Pulmonary artery endothelial cell (primary cell): ENCODE data around the gene SMIM36. TPM values are rescaled to one million over a fixed set of nuclear protein-coding genes. Genes with fewer than 3 reads are reported as not detected.
"Not testable (repeated sequence)": the region's sequence is repeated elsewhere in the genome, so short reads cannot be mapped to it uniquely, and the experiment has no call there.

ENCODE experiments used
- DNase-seq: peaks from one replicate; pipeline ENCODE4 v3.0.0-alpha.2; 2011; ENCODE audit warnings: low read depth, low spot score
- total RNA-seq: library from RNA; depleted of rRNA; stranded (reverse); fragments of >200 nt; gene quantifications from 2 replicates; pipeline ENCODE4 v1.2.3, GENCODE V29; 2014

The SMIM36 gene
- total RNA-seq, 1 donor from 2014 or later: not detected

DNA sequence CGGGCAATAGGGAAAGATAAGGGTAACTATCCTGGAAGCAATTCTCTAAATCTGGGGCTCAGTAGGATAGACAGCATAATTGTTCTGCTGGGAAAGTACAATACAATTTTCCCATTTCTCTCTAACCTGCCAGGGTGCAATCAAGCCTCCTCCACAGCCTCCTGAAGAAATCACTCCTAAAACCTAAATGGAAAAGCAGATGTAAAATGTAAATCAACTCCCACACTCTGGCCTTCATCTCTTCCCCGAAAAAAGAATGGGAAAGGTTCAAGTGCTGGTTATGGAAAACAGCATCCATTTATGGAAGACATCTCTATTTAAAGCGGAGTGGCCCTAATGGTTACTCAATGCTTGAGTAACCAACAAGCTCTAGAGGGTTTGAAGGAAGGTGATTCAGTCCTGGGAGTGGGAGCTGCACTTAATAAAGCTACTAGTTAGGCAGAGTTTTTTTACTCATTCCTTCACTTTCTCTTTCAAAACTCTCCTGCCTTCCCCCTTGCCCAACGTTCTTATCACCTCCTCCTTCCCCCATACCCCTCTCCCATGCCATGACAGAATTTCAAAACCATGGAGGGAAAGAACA, 94.7 kb downstream of the SMIM36 start:
- DNase-seq: no peak

DNA sequence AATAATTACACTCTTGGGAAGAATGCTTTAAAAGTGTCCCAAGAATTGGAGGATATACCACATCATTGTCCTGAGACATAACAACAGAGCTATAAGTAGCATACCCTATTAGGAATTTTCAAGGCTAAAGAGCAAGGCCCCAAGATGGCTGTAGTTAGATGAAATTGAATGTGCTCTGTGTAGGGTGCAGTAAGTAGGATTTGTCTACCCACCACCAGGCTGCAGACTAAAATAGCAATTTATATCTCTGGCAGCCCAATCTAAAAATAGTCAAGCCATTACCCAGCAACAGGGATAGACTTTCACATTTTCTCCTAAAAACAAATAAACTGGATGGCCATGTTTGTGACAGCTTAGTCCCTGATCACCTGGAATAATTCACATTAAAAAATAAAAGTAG, 95.3 kb downstream of the SMIM36 start:
- no peak for DNase-seq

DNA sequence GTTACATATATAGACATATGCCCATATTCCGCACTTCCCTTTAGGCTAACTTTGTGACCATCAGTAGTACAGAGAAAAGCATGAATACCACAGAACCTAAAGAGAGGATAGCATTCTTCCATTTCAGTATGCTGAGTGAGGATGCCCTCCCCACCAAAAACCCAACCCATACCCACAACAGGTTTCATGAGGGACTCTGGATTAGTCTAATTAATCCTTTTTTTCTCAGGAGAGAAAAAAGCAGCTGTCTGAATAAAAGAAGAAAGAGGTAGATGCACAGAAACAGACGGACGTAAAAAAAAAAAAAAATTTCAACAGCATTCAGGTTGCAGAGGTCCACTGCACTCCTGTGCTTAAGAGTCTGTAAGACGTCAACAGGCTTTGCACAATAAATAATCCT, 96.3 kb downstream of the SMIM36 start:
- DNase-seq: no peak

DNA sequence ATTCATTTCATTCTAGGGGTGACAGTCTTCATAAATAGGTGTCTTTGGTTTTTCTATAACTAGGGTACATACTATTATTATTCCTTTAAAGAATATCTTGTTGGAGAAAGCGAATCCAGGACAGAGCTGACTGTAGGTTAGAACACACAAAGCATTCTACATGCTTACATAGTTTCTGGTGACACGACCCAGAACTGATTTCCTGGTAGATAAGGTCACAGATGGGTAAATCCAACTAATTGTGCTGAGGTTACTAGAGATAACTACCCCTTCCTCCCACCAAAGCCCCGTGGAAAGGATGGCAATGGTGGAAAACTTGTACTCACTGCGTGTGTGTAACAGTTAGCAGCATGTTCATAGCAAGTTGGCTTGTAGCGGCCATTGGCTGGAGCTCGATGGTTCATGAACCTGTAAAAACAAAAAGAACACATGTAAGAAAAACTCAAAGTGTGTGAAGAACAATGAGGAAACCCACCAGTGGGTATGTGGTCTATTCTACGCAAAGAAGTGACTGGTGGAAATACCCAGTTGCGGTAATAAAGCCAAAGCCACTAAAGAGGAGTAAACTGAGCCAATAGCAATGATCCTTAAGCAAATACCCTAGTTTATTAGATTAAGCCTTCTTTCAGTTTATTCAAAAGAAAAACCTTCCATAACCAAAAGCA, 97.3 kb downstream of the SMIM36 start:
- DNase-seq: no peak

DNA sequence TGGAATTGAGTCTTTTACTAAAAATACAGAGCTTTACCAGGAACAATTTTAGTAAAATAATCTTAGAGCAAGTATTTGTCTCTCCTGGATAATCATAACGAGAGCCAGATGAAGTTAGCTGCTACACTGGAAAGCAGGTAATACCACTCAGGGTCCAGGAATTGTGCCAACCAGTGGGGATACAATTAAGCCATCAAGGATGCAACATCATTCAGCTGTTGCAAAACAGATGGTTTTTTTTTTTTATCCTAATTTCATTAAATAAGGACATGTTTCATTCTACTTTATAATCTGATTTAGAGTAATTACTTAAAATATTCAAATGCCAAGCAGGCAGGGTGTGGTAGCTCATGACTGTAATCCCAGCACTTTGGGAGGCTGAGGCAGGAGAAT, 99.8 kb downstream of the SMIM36 start:
- DNase-seq: no peak

DNA sequence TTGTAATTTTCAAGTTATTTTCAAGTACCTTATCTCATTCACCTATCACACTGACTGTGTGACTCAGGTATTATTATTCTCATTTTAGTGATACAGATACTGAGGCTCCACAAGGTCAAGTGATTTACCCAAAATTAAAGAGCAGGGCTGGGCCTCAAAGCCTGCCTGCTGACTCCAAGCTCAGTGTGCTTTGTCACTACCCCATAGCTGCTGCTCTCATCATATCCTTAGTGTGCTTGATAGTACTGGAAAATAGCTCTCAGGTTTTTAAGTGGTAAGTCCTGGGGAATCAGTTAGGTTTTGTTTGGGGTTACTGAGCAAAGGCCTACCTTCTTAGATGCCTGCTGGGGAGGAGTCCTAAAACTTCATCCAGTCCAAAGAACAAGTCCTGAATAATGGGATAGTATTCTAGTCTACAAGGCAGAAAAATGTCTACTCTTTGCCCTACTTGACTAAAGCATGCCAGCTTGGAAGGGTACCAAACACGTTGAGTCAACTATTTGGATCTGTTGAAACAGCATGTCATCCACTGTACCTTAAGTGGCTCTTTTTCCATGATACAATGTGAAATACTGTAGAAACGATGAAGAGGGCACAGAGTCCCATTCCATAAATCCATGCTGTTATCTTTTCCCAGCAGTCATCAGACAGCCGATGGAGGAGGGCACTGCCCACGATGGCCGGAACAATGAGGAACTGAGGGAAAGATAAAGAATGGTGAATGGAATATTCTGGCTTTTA, 100.4 kb downstream of the SMIM36 start:
- DNase-seq: no peak

DNA sequence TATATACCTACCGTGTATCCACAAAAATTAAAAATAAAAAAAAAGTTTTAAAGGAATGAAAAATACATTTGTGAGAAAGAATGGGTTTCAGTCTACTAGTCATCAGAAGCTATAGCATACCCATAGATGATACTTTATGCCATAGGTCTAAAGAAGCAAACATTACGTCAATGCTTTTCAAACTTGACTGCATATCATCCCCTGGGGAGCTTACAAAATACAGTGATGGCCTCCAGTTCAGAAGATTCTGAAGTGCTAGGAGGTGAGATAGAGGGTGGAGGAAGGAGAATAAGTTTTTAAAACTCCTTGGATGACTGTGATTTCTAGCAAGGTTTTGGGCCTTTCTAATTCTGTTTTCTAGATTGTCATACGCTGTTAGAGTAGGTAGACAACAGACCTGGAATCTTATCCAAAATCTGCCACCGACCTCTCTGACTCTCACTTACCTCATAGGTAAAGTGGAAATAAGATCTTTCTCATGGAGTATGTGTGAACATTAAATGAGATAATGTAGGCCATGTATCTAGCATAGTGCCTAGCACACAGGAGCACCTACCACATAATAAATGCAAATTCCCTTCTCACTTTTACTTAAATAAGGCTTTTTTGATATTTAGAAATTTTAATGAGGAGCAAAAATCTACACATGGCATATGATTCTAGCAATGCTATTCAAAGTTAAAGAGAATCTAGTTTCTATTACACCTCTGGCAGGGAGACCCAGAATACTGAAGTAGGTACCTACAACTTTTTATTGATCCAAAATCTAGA, 102.0 kb downstream of the SMIM36 start:
- DNase-seq: no peak

DNA sequence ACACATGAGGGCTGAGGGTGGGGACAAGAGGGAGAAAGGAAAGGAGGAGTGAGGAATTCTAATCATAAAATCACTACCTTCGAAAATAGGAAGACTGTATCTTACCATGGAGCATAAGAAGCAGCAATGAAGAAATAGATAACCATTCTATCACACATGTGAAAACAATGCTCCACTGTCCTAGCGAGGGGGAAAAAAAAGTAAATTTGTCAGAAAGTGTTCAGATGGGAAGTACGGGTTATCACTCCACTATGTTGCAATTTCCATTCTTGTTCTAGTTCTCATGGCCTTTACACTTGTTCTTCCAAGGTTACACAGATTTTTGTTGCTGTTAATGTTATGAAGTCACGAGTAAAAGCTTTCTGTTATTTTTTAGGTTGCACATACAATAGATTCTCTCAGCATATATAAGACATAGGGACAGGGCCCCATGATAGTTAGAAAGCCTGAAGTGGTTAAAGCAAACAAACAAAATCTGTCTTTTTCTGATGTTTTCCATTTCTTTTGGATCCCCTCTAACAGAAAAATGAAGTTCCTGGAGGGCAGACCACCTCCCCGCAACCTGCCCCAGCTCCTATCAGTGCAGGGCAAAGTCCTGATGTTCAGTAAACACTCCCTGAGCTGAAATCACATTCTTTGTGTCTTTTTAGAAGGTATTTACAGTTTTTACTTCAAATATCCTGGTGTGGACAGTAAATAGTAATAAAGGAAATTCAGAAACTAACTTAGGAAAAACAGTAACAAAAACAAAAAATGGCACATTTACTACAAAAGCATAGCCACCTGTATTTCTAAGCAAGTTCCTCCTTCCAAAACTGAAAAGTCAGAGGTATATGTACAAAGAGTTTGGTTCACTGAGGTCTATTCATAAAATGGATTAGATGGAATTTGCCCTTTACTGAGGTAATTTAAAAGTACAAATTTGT, 103.3 kb downstream of the SMIM36 start:
- no peak for DNase-seq

DNA sequence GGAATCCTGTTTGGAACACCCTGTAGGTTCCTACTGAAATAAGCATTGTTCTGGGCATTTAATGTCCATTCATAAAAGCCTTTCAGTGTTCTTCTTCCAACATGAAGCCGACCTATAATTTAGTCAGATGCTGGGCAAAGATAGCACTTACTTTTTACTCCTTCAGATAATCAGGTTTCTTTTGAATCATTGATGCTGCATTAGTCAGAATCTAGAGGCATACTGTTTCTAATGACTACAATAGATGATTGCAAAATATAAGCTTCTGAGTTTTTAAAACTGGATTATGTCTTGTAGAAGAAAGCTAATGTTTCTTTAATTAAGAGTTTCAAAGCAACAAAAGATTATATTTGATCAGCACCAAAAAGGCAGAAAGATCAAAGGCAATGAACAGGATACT, 105.7 kb downstream of the SMIM36 start:
- no peak for DNase-seq

DNA sequence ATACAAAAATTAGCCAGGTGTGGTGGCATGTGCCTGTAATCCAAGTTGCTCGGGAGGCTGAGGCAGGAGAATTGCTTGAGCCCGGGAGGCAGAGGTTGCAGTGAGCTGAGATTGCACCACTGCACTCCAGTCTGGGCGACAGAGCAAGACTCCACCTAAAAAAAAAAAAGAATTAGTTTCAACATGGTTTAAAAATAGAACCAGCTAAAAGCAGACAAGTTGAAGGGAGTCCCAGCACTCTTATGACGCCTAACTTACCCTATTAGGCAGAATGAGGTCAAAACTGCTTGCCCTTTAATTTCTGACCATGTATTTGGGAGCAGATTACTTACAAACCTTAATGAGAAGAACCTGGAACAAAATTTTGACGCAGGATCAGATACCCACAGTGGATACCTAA, 107.1 kb downstream of the SMIM36 start:
- not testable (repeated sequence) for DNase-seq

DNA sequence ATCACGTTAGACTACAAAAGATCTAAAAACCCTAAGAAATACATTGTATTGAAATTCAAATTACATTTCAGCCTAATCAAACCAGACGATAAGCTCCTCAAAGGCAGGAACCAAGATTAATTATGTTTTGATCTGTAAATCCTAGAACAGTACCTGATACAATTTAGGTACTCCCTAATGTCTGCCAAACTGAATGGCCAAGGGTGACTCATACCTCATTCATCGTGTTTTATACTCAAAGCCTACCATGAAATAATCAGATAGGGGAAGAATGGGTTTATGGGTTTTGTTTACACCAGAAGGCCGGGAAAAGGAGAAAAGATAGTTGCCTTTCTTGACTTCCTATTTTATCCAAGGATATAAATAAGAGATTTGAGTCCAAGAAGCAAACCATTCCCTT, 108.9 kb downstream of the SMIM36 start:
- no peak for DNase-seq

Other genes with a start within 250 kb of the SMIM36 start
- gene HLF, start 246.5 kb downstream of the SMIM36 start, total RNA-seq: 0.13 TPM in 1 of 2 replicates, not detected in the other
- gene MMD, start 89.6 kb downstream of the SMIM36 start, total RNA-seq: 8.4 and 8.8 TPM in 2 replicates
- gene TMEM100, start 211.4 kb upstream of the SMIM36 start, total RNA-seq: 0.33 and 0.60 TPM in 2 replicates
- 22.6 and 24.5 TPM in 2 replicates for gene PCTP, start 239.6 kb upstream of the SMIM36 start, total RNA-seq